ENCODE data around the gene PDZD4. TPM values are rescaled to one million over a fixed set of nuclear protein-coding genes. Genes with fewer than 3 reads are reported as not detected.

The PDZD4 gene
- total and polyA plus RNA-seq, 2 experiments from 2014 or later, result 30.5 to 230 TPM

DNA sequence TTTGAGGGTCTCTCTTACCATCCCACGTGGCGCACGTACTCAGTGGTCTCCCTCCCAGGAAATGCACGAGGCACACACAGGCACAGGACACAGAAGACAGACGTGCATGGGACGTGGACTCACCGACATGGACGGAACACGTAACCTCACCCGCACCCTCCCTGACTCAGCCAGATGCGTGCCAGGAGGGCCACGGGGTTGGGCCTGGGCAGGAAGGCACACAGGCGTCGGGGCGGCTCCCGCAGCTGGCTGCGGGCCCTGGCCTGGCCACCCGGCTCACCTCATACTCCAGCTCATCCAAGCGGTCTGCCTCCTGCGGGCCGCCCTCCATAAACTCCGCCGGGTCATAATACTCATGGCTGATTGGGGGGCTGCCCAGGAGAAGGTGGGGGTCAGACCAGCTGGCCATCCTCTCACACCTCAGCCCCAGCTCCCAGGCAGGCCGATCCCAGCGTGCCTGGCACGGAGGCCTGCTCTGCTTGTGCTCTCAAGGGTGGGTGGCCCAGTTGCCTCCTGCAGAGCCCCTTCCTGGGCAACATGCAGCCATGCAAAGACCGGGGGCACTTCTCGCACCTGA, 23.3 kb downstream of the PDZD4 start:
- Mint-ChIP-seq H3K27ac (no peak overlapping the region), H3K27me3 (ENCODE audit: insufficient read depth, low read depth, poor library complexity) (peaks cover 4% of the 10 kb centered on the region), H3K4me3 (no peak overlapping the region), H3K4me1 (peaks cover 26% of the 10 kb centered on the region; the same call in 2 of the 3 replicates), H3K9me3 (no peaks in the 10 kb centered on the region), H3K36me3 (ENCODE audit: low read depth) (peaks cover 28% of the 10 kb centered on the region)
- Histone ChIP-seq H3K4me3 (no peak overlapping the region), H3F3A (replicated peaks; ENCODE audit: low read depth) (no peaks in the 10 kb centered on the region), H3K79me2 (replicated peaks; ENCODE audit: insufficient read depth) (peaks cover 40% of the 10 kb centered on the region), H3K4me1 (ENCODE audit: insufficient read depth) (no peaks in the 10 kb centered on the region), H2AFZ (no peak overlapping the region), H4K20me1 (replicated peaks; ENCODE audit: insufficient read depth) (no peaks in the 10 kb centered on the region; the same call in 1 of the 2 replicates), H3K27me3 (ENCODE audit: insufficient read depth) (no peaks in the 10 kb centered on the region), H3K36me3 (ENCODE audit: insufficient read depth) (no peaks in the 10 kb centered on the region), H3K27ac (ENCODE audit: low read depth) (no peak overlapping the region), H3K4me2 (no peak overlapping the region), H3K9me2 (ENCODE audit: insufficient read depth) (no peaks in the 10 kb centered on the region)
- DNase-seq (ENCODE audit: low spot score) (no peak), ATAC-seq (no peak)
- TF ChIP-seq NANOG (IDR thresholded peaks at IDR 0.05; ENCODE audit: borderline replicate concordance), result no peak

DNA sequence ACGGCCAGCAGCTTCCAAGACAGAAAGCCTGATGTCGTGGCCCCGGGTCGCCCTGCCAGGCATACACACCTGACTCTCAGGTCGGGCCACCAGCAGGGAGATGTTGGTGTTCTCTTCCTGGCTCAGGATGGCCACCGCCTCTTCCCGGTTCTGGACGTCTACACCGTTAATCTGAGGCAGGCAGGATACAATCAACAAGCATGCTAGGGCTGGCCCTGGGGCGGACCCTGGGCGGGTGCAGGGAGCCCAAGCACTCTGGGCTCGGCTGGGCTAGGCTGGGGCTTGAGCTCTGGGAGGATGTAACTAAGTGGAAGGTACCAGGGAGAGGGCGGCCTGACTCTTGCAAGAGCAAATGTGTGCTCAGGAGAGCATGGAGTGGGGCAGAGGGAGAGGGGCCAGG, 24.9 kb downstream of the PDZD4 start:
- no peak for DNase-seq (ENCODE audit: low spot score)
- H3K4me1 Mint-ChIP-seq, result peaks cover 20% of the 10 kb centered on the region; the same call in 2 of the 3 replicates
- Histone ChIP-seq H3K4me3 (no peak overlapping the region), H3K9me2 (ENCODE audit: insufficient read depth) (no peaks in the 10 kb centered on the region), H3K27ac (ENCODE audit: low read depth) (no peak overlapping the region), H3K79me2 (replicated peaks; ENCODE audit: insufficient read depth) (peaks cover 24% of the 10 kb centered on the region), H3F3A (replicated peaks; ENCODE audit: low read depth) (0 out of 2 replicates have a peak, but pooled peaks cover 2% of the 10 kb centered on the region), H3K4me2 (no peak overlapping the region), H3K27me3 (ENCODE audit: insufficient read depth) (no peaks in the 10 kb centered on the region), H2AFZ (no peak overlapping the region), H3K4me1 (ENCODE audit: insufficient read depth) (no peaks in the 10 kb centered on the region), H3K36me3 (ENCODE audit: insufficient read depth) (no peaks in the 10 kb centered on the region), H4K20me1 (replicated peaks; ENCODE audit: insufficient read depth) (no peaks in the 10 kb centered on the region; the same call in 1 of the 2 replicates)
- H3K36me3 Mint-ChIP-seq (ENCODE audit: low read depth), result peaks cover 22% of the 10 kb centered on the region
- no peak overlapping the region; the same call in 1 of the 2 replicates for H3K27ac Mint-ChIP-seq
- no peak for ATAC-seq
- no peaks in the 10 kb centered on the region for H3K9me3 Mint-ChIP-seq
- H3K4me3 Mint-ChIP-seq, result no peak overlapping the region
- H3K27me3 Mint-ChIP-seq (ENCODE audit: insufficient read depth, low read depth, poor library complexity), result peaks cover 10% of the 10 kb centered on the region
- TF ChIP-seq POLR2AphosphoS5 (IDR thresholded peaks at IDR 0.05; ENCODE audit: low read depth) (no peak), CREB1 (CRISPR knock-in tag; IDR thresholded peaks at IDR 0.05; ENCODE audit: low read depth) (no peak), ZNF114 (CRISPR knock-in tag; IDR thresholded peaks at IDR 0.05) (no peak), EZH2 (IDR thresholded peaks at IDR 0.05; ENCODE audit: low read depth, unreplicated experiment) (no peak), EZH2phosphoT487 (IDR thresholded peaks at IDR 0.05; ENCODE audit: unreplicated experiment) (no peak), STAT1 (IDR thresholded peaks at IDR 0.05; ENCODE audit: unreplicated experiment) (no peak), JUNB (IDR thresholded peaks at IDR 0.05; ENCODE audit: unreplicated experiment) (no peak), ZNF331 (CRISPR knock-in tag; IDR thresholded peaks at IDR 0.05; ENCODE audit: low read depth) (no peak)
- TF ChIP-seq, protein P1, sequence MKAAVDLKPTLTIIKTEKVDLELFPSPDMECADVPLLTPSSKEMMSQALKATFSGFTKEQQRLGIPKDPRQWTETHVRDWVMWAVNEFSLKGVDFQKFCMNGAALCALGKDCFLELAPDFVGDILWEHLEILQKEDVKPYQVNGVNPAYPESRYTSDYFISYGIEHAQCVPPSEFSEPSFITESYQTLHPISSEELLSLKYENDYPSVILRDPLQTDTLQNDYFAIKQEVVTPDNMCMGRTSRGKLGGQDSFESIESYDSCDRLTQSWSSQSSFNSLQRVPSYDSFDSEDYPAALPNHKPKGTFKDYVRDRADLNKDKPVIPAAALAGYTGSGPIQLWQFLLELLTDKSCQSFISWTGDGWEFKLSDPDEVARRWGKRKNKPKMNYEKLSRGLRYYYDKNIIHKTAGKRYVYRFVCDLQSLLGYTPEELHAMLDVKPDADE (IDR thresholded peaks at IDR 0.05), result no peak
- TF ChIP-seq, protein P2, sequence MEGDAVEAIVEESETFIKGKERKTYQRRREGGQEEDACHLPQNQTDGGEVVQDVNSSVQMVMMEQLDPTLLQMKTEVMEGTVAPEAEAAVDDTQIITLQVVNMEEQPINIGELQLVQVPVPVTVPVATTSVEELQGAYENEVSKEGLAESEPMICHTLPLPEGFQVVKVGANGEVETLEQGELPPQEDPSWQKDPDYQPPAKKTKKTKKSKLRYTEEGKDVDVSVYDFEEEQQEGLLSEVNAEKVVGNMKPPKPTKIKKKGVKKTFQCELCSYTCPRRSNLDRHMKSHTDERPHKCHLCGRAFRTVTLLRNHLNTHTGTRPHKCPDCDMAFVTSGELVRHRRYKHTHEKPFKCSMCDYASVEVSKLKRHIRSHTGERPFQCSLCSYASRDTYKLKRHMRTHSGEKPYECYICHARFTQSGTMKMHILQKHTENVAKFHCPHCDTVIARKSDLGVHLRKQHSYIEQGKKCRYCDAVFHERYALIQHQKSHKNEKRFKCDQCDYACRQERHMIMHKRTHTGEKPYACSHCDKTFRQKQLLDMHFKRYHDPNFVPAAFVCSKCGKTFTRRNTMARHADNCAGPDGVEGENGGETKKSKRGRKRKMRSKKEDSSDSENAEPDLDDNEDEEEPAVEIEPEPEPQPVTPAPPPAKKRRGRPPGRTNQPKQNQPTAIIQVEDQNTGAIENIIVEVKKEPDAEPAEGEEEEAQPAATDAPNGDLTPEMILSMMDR (conservative IDR thresholded peaks at IDR 0.05; ENCODE audit: low read depth in 2 of 2), result no peak
- TF ChIP-seq, protein P3, sequence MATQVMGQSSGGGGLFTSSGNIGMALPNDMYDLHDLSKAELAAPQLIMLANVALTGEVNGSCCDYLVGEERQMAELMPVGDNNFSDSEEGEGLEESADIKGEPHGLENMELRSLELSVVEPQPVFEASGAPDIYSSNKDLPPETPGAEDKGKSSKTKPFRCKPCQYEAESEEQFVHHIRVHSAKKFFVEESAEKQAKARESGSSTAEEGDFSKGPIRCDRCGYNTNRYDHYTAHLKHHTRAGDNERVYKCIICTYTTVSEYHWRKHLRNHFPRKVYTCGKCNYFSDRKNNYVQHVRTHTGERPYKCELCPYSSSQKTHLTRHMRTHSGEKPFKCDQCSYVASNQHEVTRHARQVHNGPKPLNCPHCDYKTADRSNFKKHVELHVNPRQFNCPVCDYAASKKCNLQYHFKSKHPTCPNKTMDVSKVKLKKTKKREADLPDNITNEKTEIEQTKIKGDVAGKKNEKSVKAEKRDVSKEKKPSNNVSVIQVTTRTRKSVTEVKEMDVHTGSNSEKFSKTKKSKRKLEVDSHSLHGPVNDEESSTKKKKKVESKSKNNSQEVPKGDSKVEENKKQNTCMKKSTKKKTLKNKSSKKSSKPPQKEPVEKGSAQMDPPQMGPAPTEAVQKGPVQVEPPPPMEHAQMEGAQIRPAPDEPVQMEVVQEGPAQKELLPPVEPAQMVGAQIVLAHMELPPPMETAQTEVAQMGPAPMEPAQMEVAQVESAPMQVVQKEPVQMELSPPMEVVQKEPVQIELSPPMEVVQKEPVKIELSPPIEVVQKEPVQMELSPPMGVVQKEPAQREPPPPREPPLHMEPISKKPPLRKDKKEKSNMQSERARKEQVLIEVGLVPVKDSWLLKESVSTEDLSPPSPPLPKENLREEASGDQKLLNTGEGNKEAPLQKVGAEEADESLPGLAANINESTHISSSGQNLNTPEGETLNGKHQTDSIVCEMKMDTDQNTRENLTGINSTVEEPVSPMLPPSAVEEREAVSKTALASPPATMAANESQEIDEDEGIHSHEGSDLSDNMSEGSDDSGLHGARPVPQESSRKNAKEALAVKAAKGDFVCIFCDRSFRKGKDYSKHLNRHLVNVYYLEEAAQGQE (IDR thresholded peaks at IDR 0.05; ENCODE audit: unreplicated experiment), result no peak

All from GM23338 (cell line).